Esophagus (tissue), 2 donors: ENCODE results near the gene COQ9. TPM values are rescaled to one million over a fixed set of nuclear protein-coding genes. Genes with fewer than 3 reads are reported as not detected.

Source experiments
- H3K27ac ChIP-seq, 2 donors: one replicate each; pipeline ENCODE4 v1.5.1; 2013; ENCODE audit warnings: low read depth in 2 of 2, mild to moderate bottlenecking in 2 of 2, inconsistent platforms in 1 of 2, low read length in 1 of 2, moderate library complexity in 1 of 2
- H3K27me3 ChIP-seq, 2 donors: one replicate each; pipeline ENCODE4 v1.6.1; 2013; ENCODE audit warnings: low read length in 2 of 2, control low read depth in 1 of 2, mild to moderate bottlenecking in 1 of 2; ENCODE audit not compliant: insufficient read depth in 2 of 2, control insufficient read depth in 1 of 2
- H3K36me3 ChIP-seq, 2 donors: one replicate each; pipeline ENCODE4 v1.6.1; 2013; ENCODE audit warnings: low read length in 1 of 2; ENCODE audit not compliant: control insufficient read depth in 2 of 2, insufficient read depth in 2 of 2
- H3K4me1 ChIP-seq, 2 donors: one replicate each; pipeline ENCODE4 v1.6.1; 2013; ENCODE audit warnings: low read length in 1 of 2; ENCODE audit not compliant: control insufficient read depth in 2 of 2, insufficient read depth in 2 of 2
- H3K4me3 ChIP-seq, 2 donors: one replicate each; pipeline ENCODE4 v1.5.1; 2013; ENCODE audit warnings: low read length in 2 of 2, mild to moderate bottlenecking in 2 of 2, low read depth in 1 of 2, moderate library complexity in 1 of 2
- H3K9me3 ChIP-seq, 2 donors: one replicate each; pipeline ENCODE4 v1.6.1; 2013; ENCODE audit warnings: mild to moderate bottlenecking in 2 of 2, low read depth in 1 of 2, low read length in 1 of 2, moderate library complexity in 1 of 2; ENCODE audit not compliant: control insufficient read depth in 2 of 2, insufficient read depth in 1 of 2
- WGBS, 2 donors: extraction: QIAGEN DNeasy Blood & Tissue Kit; methylation state at CpG; one replicate each; pipeline ENCODE4 v1.1.7; 2013; 5-methylcytosine and 5-hydroxymethylcytosine counted together
- polyA plus RNA-seq, 2 donors: library from polyadenylated mRNA; stranded (reverse); fragments of 200-250 nt; gene quantifications; one replicate each; pipeline ENCODE4 v1.2.3, GENCODE V29; 2013
- donor health status: healthy with polysubstance abuse.
- donor health status: Bipolar disorder and iron deficiency.

COQ9 gene
- polyA plus RNA-seq, 2 donors = 56.1 to 70.3 TPM

GRCh38 chr16:57503366-57503765 lies 56.1 kb downstream of the COQ9 start:
- H3K9me3 ChIP-seq = no peaks in the 10 kb centered on the region
- H3K27ac ChIP-seq = no peak overlapping the region
- H3K4me1 ChIP-seq = no peaks in the 10 kb centered on the region
- no peaks in the 10 kb centered on the region for H3K27me3 ChIP-seq
- no peaks in the 10 kb centered on the region for H3K36me3 ChIP-seq
- no peak overlapping the region for H3K4me3 ChIP-seq
- 57 to 59% methylated on average over 15 of the region's 15 CpGs for WGBS, 2 donors

- Histone ChIP-seq H3K4me3 (no peak overlapping the region), H3K9me3 (no peaks in the 10 kb centered on the region), H3K4me1 (no peaks in the 10 kb centered on the region), H3K36me3 (no peaks in the 10 kb centered on the region), H3K27me3 (no peaks in the 10 kb centered on the region), H3K27ac (no peak overlapping the region)
- 69 to 76% methylated on average over 5 to 6 of the region's 6 CpGs for WGBS, 2 donors
These were observed 56.7 kb downstream of the COQ9 start for GRCh38 chr16:57504001-57504400.

- no peak overlapping the region for H3K4me3 ChIP-seq
- 78 to 88% methylated on average over 5 of the region's 5 CpGs for WGBS, 2 donors
These were observed 57.2 kb downstream of the COQ9 start for GRCh38 chr16:57504491-57504890.

GRCh38 chr16:57505169-57505568 lies 57.9 kb downstream of the COQ9 start:
- H3K9me3 ChIP-seq = no peaks in the 10 kb centered on the region
- no peak overlapping the region for H3K27ac ChIP-seq
- no peaks in the 10 kb centered on the region for H3K4me1 ChIP-seq
- H3K4me3 ChIP-seq = no peak overlapping the region
- WGBS, 2 donors = 77 to 82% methylated on average over 6 of the region's 6 CpGs
- no peaks in the 10 kb centered on the region for H3K36me3 ChIP-seq
- H3K27me3 ChIP-seq = no peaks in the 10 kb centered on the region

More at GRCh38 chr16:57504491-57504890, 57.2 kb downstream of the COQ9 start:
- Histone ChIP-seq H3K36me3 (no peaks in the 10 kb centered on the region), H3K9me3 (no peaks in the 10 kb centered on the region), H3K27me3 (no peaks in the 10 kb centered on the region), H3K4me1 (no peaks in the 10 kb centered on the region), H3K27ac (no peak overlapping the region)

GRCh38 chr16:57507136-57508034 lies 60.1 kb downstream of the COQ9 start:
- Histone ChIP-seq H3K27me3 (no peaks in the 10 kb centered on the region), H3K4me1 (no peaks in the 10 kb centered on the region), H3K27ac (no peak overlapping the region), H3K36me3 (no peaks in the 10 kb centered on the region), H3K9me3 (no peaks in the 10 kb centered on the region), H3K4me3 (no peak overlapping the region)
- WGBS, 2 donors = 71% methylated on average over 13 of the region's 13 CpGs

- Histone ChIP-seq H3K9me3 (no peaks in the 10 kb centered on the region), H3K36me3 (peaks cover 0 to 2% of the 10 kb centered on the region in 2 donors), H3K4me1 (no peaks in the 10 kb centered on the region), H3K27me3 (no peaks in the 10 kb centered on the region), H3K27ac (no peak overlapping the region), H3K4me3 (no peak overlapping the region)
- 83 to 88% methylated on average over 3 of the region's 3 CpGs for WGBS, 2 donors
These were observed 60.8 kb downstream of the COQ9 start for GRCh38 chr16:57508035-57508425.

GRCh38 chr16:57509231-57509923 lies 62.1 kb downstream of the COQ9 start:
- 62 to 69% methylated on average over 12 of the region's 12 CpGs for WGBS, 2 donors
- H3K4me1 ChIP-seq = no peaks in the 10 kb centered on the region
- peaks cover 0 to 2% of the 10 kb centered on the region in 2 donors for H3K36me3 ChIP-seq
- H3K27me3 ChIP-seq = no peaks in the 10 kb centered on the region
- H3K4me3 ChIP-seq = no peak overlapping the region
- no peaks in the 10 kb centered on the region for H3K9me3 ChIP-seq
- H3K27ac ChIP-seq = no peak overlapping the region

GRCh38 chr16:57510016-57510871 lies 63.0 kb downstream of the COQ9 start:
- H3K4me1 ChIP-seq = no peaks in the 10 kb centered on the region
- peaks cover 0 to 2% of the 10 kb centered on the region in 2 donors for H3K36me3 ChIP-seq
- H3K4me3 ChIP-seq = no peak overlapping the region
- no peak overlapping the region for H3K27ac ChIP-seq
- no peaks in the 10 kb centered on the region for H3K9me3 ChIP-seq
- 53 to 54% methylated on average over 10 of the region's 10 CpGs for WGBS, 2 donors
- no peaks in the 10 kb centered on the region for H3K27me3 ChIP-seq
